Suprapubic skin (tissue), 4 donors: ENCODE results near the gene TCEA2. TPM values are rescaled to one million over a fixed set of nuclear protein-coding genes. Genes with fewer than 3 reads are reported as not detected.

Experiments
- DNase-seq, 2 donors: peaks; one replicate each; pipeline ENCODE4 v3.0.0-alpha.2; 2019; ENCODE audit warnings: low spot score in 2 of 2
- H3K27ac ChIP-seq: fragments of 200-600 bp; sonication (generic); one replicate; pipeline ENCODE4 v1.5.1; 2019
- H3K27me3 ChIP-seq: fragments of 200-600 bp; sonication (generic); one replicate; pipeline ENCODE4 v1.5.1; 2019
- H3K36me3 ChIP-seq: fragments of 200-600 bp; sonication (generic); one replicate; pipeline ENCODE4 v1.5.1; 2019
- H3K4me1 ChIP-seq: fragments of 200-600 bp; sonication (generic); one replicate; pipeline ENCODE4 v1.5.1; 2019
- H3K4me3 ChIP-seq: fragments of 200-600 bp; sonication (generic); one replicate; pipeline ENCODE4 v1.5.1; 2019; ENCODE audit warnings: mild to moderate bottlenecking
- H3K9me3 ChIP-seq: fragments of 200-600 bp; sonication (generic); one replicate; pipeline ENCODE4 v1.5.1; 2019
- EP300 ChIP-seq: sonication (generic); formaldehyde crosslinking; IDR thresholded peaks from one replicate; pipeline ENCODE4 v1.6.1; 2017; ENCODE audit warnings: antibody characterized with exemption
- POLR2A ChIP-seq, 2 donors: fragments of 450-650 bp; IDR thresholded peaks; one replicate each; pipeline ENCODE4 v1.6.1; 2017; ENCODE audit warnings: antibody characterized with exemption in 2 of 2, mild to moderate bottlenecking in 2 of 2, moderate library complexity in 2 of 2
- POLR2AphosphoS5 ChIP-seq, 3 donors: sonication (generic); formaldehyde crosslinking; IDR thresholded peaks; one replicate each; pipeline ENCODE4 v1.6.1; 2017; ENCODE audit warnings: antibody characterized with exemption in 3 of 3
- WGBS: methylation state at CpG from one replicate; pipeline ENCODE4 v1.1.5; 2018; 5-methylcytosine and 5-hydroxymethylcytosine counted together
- total RNA-seq, 4 donors: library from RNA; depleted of rRNA; stranded (reverse); fragments of >200 nt; gene quantifications; one replicate each; pipeline ENCODE4 v1.1.0, GENCODE V29; 2016
- TF ChIP-seq, protein P1 (sequence below), 2 donors: fragments of 200-600 bp in 1 of 2; fragments of 450-650 bp in 1 of 2; sonication (generic) in 1 of 2; IDR thresholded peaks; one replicate each; pipeline ENCODE4 v1.5.1; 2016 to 2019; ENCODE audit warnings: antibody characterized with exemption in 2 of 2, mild to moderate bottlenecking in 1 of 2, moderate library complexity in 1 of 2

Gene TCEA2
- 10 to 100 TPM in 3 of 4 donors, 1 to 10 TPM in 1; 8.6 to 27.9 (median 13.2) TPM for total RNA-seq

DNA sequence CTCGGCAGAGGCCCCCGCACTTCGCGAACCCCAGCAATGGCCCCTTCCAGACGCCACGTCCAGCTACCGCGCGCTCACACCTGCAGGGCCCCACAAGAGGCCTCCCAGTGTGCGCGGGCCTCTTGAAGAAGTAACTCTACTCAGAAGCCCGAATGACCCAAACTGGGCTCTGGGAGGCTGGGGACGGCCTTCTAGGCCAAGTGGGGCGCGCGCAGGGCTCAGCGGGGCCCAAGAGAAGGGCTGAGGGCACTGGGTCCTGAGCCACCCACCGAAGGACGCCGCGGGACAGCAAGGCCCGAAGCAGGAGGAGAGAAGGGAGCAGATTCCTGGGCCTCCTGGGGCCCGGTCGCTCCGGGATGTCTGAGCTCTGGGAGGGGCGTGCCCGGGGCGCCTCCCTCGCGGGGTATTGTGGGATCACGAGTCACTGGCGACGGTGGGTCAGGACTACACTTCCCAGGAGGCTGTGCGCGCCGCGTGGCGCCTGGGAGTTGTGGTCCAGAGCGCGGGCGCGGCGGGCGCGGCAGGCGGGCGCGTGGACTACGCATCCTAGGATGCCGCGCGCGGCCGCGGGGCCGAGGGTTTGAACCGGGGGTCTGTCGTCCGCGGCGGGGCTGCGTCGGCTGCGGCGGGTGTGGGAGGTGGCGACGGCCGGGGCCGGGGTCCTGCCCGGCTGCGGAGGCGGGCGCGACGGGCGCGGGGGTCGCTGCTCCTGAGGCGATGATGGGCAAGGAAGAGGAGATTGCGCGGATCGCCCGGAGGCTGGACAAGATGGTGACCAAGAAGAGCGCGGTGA, at the start of gene TCEA2:
Gene TCEA2, plus strand, starts transcription at position 603 of the 793 bp plus-strand sequence. Its CDS starts 115 bp downstream, at position 718.
- peaks cover 42% of the 10 kb centered on the region for H3K4me1 ChIP-seq

DNA sequence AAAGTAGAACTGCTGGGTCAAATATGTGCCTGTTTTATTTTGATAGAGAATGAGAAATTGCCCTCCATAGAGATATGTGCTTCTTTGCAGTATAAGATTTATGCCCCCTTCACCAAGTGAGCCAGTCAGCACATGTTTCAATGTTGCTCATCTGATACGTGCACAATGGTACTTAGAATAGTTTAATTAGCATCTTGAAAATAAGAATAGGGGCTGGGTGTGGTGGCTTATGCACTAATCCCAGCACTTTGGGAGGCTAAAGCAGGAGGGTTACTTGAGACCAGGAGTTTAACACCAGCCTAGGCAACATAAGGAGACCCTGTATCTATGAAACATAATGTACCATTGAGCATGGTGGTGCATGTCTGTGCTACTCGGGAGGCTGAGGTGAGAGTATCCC, 47.4 kb upstream of the TCEA2 start:
- TF ChIP-seq, protein P1, sequence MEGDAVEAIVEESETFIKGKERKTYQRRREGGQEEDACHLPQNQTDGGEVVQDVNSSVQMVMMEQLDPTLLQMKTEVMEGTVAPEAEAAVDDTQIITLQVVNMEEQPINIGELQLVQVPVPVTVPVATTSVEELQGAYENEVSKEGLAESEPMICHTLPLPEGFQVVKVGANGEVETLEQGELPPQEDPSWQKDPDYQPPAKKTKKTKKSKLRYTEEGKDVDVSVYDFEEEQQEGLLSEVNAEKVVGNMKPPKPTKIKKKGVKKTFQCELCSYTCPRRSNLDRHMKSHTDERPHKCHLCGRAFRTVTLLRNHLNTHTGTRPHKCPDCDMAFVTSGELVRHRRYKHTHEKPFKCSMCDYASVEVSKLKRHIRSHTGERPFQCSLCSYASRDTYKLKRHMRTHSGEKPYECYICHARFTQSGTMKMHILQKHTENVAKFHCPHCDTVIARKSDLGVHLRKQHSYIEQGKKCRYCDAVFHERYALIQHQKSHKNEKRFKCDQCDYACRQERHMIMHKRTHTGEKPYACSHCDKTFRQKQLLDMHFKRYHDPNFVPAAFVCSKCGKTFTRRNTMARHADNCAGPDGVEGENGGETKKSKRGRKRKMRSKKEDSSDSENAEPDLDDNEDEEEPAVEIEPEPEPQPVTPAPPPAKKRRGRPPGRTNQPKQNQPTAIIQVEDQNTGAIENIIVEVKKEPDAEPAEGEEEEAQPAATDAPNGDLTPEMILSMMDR (IDR thresholded peaks at IDR 0.05), result no peak
- TF ChIP-seq POLR2A (IDR thresholded peaks at IDR 0.05), result no peak
- no peak for TF ChIP-seq EP300
- TF ChIP-seq POLR2AphosphoS5 (IDR thresholded peaks at IDR 0.05), result no peak
- Histone ChIP-seq H3K4me3 (no peak overlapping the region), H3K27me3 (no peaks in the 10 kb centered on the region), H3K4me1 (no peaks in the 10 kb centered on the region), H3K36me3 (peaks cover 87% of the 10 kb centered on the region), H3K27ac (no peak overlapping the region), H3K9me3 (no peaks in the 10 kb centered on the region)
- WGBS, result 67% methylated on average over 2 of the region's 2 CpGs
- no peak for DNase-seq

More for the DNA sequence above, at the start of gene TCEA2:
- peak within 1 kb of the TSS; percentile 76 for H3K27ac ChIP-seq
- H3K36me3 ChIP-seq, result no peaks in the 10 kb centered on the region
- H3K9me3 ChIP-seq, result no peaks in the 10 kb centered on the region
- peak within 1 kb of the TSS; percentile 89 for H3K4me3 ChIP-seq
- TF ChIP-seq EP300 (no peak), POLR2A (IDR thresholded peaks at IDR 0.05) (peak in 1 of 2 donors; percentile 43), POLR2AphosphoS5 (IDR thresholded peaks at IDR 0.05) (peak in 2 of 3 donors; percentile 67)
- H3K27me3 ChIP-seq, result no peaks in the 10 kb centered on the region
- peak; percentile 98 for DNase-seq
- under 1% methylated on average over 53 of the region's 85 CpGs for WGBS

DNA sequence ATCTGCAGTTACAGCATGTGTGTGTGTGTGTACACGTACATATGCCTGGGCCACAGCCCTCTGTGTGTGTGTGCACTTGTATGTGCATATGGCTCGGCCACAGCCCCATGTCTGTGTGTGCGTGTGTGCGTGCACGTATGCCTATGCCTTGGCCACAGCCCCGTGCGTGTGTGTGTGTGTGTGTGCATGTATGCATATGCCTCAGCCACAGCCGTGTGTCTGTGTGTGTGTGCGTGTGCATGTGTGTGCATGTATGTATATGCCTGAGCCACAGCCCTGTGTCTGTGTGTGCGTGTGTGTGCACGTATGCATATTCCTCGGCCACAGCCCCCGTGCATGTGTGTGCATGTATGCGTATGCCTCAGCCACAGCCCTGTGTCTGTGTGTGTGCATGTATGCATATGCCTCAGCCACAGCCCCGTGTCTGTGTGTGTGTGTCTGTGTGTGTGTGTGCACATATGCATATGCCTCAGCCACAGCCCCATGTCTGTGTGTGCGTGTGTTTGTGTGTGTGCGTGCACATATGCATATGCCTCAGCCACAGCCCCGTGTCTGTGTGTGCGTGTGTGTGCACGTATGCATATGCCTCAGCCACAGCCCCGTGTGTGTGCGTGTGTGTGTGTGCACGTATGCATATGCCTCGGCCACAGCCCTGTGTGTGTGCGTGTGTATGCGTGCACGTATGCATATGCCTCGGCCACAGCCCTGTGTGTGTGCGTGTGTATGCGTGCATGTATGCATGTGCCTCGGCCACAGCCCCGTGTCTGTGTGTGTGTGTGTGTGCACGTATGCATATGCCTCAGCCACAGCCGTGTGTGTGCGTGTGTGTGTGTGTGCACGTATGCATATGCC, 41.6 kb upstream of the TCEA2 start:
- H3K27me3 ChIP-seq, result no peaks in the 10 kb centered on the region
- 90% methylated on average over 7 of the region's 36 CpGs for WGBS
- H3K4me1 ChIP-seq, result no peaks in the 10 kb centered on the region
- no peak for DNase-seq
- H3K36me3 ChIP-seq, result peaks cover 98% of the 10 kb centered on the region
- no peak for TF ChIP-seq POLR2AphosphoS5 (IDR thresholded peaks at IDR 0.05)
- TF ChIP-seq, protein P1 (IDR thresholded peaks at IDR 0.05), result no peak
- TF ChIP-seq POLR2A (IDR thresholded peaks at IDR 0.05), result no peak
- no peak for TF ChIP-seq EP300
- H3K9me3 ChIP-seq, result no peaks in the 10 kb centered on the region
- no peak overlapping the region for H3K27ac ChIP-seq
- H3K4me3 ChIP-seq, result no peak overlapping the region

DNA sequence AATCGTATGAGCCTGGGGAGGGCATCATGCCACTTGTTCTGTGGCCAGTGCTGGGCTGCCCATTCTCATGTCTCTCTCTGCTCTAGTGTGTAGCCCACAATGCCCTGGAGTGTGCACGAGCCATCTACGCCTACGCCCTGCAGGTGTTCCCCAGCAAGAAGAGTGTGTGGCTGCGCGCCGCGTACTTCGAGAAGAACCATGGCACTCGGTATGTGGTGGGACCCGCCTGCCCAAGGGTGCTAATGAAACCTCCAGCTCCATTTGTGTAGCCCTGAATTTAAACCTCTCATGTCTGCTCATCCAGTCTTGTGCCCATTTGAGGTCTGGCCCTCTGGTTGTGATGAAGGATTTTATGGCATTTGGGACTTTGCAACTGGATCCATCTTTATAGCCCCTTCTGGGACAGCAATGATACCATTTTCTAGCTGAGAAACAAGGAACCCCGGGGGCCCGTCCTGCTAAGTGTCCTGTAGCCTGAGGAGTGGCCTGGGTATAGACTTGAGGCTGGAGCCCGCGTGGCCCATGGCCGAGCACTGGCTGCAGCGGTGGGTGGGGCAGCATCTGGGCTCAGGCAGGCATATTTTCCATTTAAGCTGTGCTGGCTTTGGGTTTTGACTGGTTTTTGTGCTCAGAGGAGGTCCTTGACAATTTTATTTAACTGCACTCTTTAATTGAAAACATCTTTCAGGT, 40.2 kb upstream of the TCEA2 start:
- WGBS, result 90% methylated on average over 17 of the region's 17 CpGs
- Histone ChIP-seq H3K9me3 (no peaks in the 10 kb centered on the region), H3K27me3 (no peaks in the 10 kb centered on the region), H3K4me3 (no peak overlapping the region), H3K4me1 (no peaks in the 10 kb centered on the region), H3K36me3 (peaks cover 98% of the 10 kb centered on the region), H3K27ac (no peak overlapping the region)
- no peak for TF ChIP-seq EP300
- no peak for TF ChIP-seq POLR2AphosphoS5 (IDR thresholded peaks at IDR 0.05)
- TF ChIP-seq, protein P1 (IDR thresholded peaks at IDR 0.05), result no peak
- no peak for TF ChIP-seq POLR2A (IDR thresholded peaks at IDR 0.05)
- no peak for DNase-seq

DNA sequence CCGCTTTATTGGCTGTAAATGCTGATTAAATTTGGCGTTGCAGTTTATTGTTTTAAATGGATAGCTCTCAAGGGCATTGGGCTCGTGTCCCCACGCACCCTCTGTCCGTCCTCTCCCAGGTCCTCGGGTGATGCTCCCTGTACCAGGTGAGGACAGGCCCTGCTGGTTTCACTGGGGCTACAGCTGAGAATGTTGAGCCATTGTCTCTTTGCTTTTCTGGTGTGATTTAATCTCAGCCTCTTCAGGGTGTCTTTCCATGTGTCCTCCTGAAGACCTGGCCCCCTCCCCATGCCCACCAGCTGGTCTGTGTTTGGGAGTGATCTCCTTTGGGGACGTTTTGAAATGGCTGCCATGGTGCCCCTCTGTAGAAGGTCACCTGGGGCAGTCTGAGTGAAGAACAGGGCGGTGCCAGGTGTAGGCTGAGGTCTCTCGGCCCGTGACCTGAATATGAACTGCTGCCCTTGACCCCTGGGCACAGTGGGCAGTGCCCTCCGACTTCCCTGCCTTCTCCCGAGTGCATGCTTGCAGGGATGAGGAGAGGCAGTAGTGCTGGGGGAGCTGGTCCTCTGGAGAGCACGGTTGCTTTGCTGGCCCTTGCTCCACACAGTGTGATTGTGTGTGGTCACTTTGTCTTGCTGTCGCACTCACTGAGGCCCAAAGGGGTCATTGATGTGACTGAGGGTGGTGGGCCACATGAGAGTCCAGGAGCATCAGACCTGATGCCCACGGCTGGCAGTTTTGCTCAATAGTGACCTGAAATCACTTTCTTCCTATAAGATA, 39.4 kb upstream of the TCEA2 start:
- Histone ChIP-seq H3K27me3 (no peaks in the 10 kb centered on the region), H3K4me1 (no peaks in the 10 kb centered on the region), H3K27ac (no peak overlapping the region), H3K4me3 (no peak overlapping the region), H3K36me3 (peaks cover 98% of the 10 kb centered on the region), H3K9me3 (no peaks in the 10 kb centered on the region)
- DNase-seq, result no peak
- TF ChIP-seq, protein P1 (IDR thresholded peaks at IDR 0.05), result no peak
- TF ChIP-seq POLR2A (IDR thresholded peaks at IDR 0.05), result no peak
- no peak for TF ChIP-seq EP300
- TF ChIP-seq POLR2AphosphoS5 (IDR thresholded peaks at IDR 0.05), result no peak
- 67% methylated on average over 12 of the region's 15 CpGs for WGBS
